HepG2 (cell line): ENCODE measurements around the gene DPP8. TPM values are rescaled to one million over a fixed set of nuclear protein-coding genes. Genes with fewer than 3 reads are reported as not detected.

Experiments used
- GATAD2A ChIP-seq: IDR thresholded peaks from 2 replicates; pipeline ENCODE4 v1.6.1; 2016
- GTF2F1 ChIP-seq: fragments of 150-350 bp; IDR thresholded peaks from 2 replicates; pipeline ENCODE4 v1.6.1; 2014; ENCODE audit warnings: low read length
- ISL2 ChIP-seq: sonication (generic); formaldehyde crosslinking; IDR thresholded peaks from 2 replicates; pipeline ENCODE4 v1.5.0; 2020; ENCODE audit warnings: missing genetic modification reagents
- MAFK ChIP-seq, 2 experiments: IDR thresholded peaks in 1 of 2; conservative IDR thresholded peaks in 1 of 2; 2 replicates each; pipeline ENCODE4 v1.6.1; 2011; ENCODE audit warnings: improper control_type of control experiment in 2 of 2, low read length in 2 of 2
- PHF8 ChIP-seq: sonication (generic); formaldehyde crosslinking; IDR thresholded peaks from 2 replicates; pipeline ENCODE4 v1.5.0; 2020; ENCODE audit warnings: missing genetic modification reagents
- SALL2 ChIP-seq: sonication (generic); formaldehyde crosslinking; IDR thresholded peaks from 2 replicates; pipeline ENCODE4 v1.8.1; 2023; ENCODE audit warnings: mild to moderate bottlenecking, missing genetic modification reagents, inconsistent platforms
- SETDB1 ChIP-seq: sonication (generic); formaldehyde crosslinking; IDR thresholded peaks from 2 replicates; pipeline ENCODE4 v1.5.1; 2020; ENCODE audit warnings: missing genetic modification reagents, mild to moderate bottlenecking, borderline replicate concordance
- SKI ChIP-seq: fragments of 450-650 bp; IDR thresholded peaks from one replicate; pipeline ENCODE4 v1.6.1; 2018; ENCODE audit warnings: mild to moderate bottlenecking; ENCODE audit not compliant: partially characterized antibody
- SOX5 ChIP-seq: IDR thresholded peaks from 2 replicates; pipeline ENCODE4 v1.6.1; 2016; ENCODE audit warnings: borderline replicate concordance
- TEAD3 ChIP-seq: optimal IDR thresholded peaks from 2 replicates; pipeline ENCODE3; 2016; ENCODE audit warnings: borderline replicate concordance
- ZMYM4 ChIP-seq: sonication (generic); formaldehyde crosslinking; IDR thresholded peaks from 2 replicates; pipeline ENCODE4 v1.8.1; 2023; ENCODE audit warnings: mild to moderate bottlenecking, missing genetic modification reagents
- ZNF501 ChIP-seq: sonication (generic); formaldehyde crosslinking; IDR thresholded peaks from 2 replicates; pipeline ENCODE4 v1.5.1; 2020; ENCODE audit warnings: mild to moderate bottlenecking, moderate library complexity, missing genetic modification reagents
- polyA plus RNA-seq, 8 experiments: library from polyadenylated mRNA; depleted of rRNA in 3 of 8; stranded (reverse) in 7 of 8; unstranded in 1 of 8; fragments of >200 nt; fragmentation: Illumina TruSeq in 4 of 8; extraction: Trizol in 4 of 8; gene quantifications; 2 replicates each; pipeline versions ENCODE4 v1.2.1 to v1.2.3, GENCODE V29; 2011 to 2016; ENCODE audit warnings: low read depth in 4 of 8, missing spikeins in 1 of 8, mixed read lengths in 1 of 8; ENCODE audit not compliant: insufficient read depth in 1 of 8
- total RNA-seq, 5 experiments: library from RNA; depleted of rRNA; stranded (reverse); fragments of >200 nt; fragmentation: Illumina TruSeq; extraction: Trizol; gene quantifications; 2 replicates each; pipeline ENCODE4 v1.2.3, GENCODE V29; 2016; ENCODE audit warnings: low read depth in 1 of 5
- TF ChIP-seq, protein P1 (sequence below): IDR thresholded peaks from 2 replicates; pipeline ENCODE4 v1.6.1; 2012; ENCODE audit warnings: low read depth, low read length, improper control_type of control experiment
- TF ChIP-seq, protein P2 (sequence below): sonication (generic); formaldehyde crosslinking; IDR thresholded peaks from 2 replicates; pipeline ENCODE4 v1.5.1; 2020; ENCODE audit warnings: mild to moderate bottlenecking, moderate library complexity, missing genetic modification reagents
- TF ChIP-seq, protein P3 (sequence below): sonication (generic); formaldehyde crosslinking; IDR thresholded peaks from 2 replicates; pipeline ENCODE4 v1.4.0; 2020; ENCODE audit warnings: mild to moderate bottlenecking, missing genetic modification reagents
- TF ChIP-seq, protein P4 (sequence below): sonication (generic); formaldehyde crosslinking; IDR thresholded peaks from 2 replicates; pipeline ENCODE4 v1.8.0; 2022; ENCODE audit warnings: mild to moderate bottlenecking, missing genetic modification reagents

DPP8 gene
- total and polyA plus RNA-seq, 2 of the 13 experiments (the other 11 are each of a cell fraction or from before 2014, with no cell fraction given), result 18.0 to 26.3 TPM

DNA sequence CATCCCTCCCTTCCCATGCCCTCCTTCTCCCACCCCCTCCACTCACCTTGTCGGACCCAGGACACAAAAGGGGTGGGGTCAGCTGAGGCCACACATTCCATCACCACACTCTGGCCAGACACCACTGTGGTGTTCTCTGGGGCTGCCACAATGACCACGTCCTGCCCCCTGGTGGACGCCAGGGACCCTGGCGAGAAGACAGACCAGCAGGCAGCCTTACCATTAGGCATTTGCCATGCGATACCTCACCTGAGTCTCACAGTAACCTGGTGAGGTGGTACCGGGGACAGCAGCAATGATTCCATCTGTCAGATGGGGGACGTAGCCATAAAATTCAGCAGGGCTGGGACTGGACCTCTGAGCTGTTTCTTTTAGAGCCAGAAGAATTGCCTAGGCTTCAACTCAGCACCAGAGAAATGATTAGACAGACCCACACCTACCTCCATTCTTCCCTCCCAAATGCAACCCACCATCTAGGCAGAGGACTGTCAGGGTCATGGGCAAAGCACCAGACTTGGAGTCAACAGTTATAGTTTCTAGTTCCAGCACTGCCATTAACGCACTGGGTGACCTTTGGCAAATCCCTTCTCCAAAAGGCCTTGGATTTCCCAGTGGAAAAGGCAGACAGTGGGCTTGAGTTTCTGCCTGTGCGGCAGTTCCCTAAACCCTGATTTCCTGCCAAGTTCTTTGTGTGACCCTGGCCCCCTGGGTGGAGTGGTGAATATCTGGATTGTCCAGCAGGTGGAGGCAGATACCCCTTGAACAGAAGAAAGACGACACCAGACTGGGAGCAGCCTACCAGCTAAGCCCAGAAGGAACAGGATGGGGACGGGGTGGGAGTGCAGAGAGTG lies 116.5 kb downstream of the DPP8 start (continued):
- TF ChIP-seq, protein P1, sequence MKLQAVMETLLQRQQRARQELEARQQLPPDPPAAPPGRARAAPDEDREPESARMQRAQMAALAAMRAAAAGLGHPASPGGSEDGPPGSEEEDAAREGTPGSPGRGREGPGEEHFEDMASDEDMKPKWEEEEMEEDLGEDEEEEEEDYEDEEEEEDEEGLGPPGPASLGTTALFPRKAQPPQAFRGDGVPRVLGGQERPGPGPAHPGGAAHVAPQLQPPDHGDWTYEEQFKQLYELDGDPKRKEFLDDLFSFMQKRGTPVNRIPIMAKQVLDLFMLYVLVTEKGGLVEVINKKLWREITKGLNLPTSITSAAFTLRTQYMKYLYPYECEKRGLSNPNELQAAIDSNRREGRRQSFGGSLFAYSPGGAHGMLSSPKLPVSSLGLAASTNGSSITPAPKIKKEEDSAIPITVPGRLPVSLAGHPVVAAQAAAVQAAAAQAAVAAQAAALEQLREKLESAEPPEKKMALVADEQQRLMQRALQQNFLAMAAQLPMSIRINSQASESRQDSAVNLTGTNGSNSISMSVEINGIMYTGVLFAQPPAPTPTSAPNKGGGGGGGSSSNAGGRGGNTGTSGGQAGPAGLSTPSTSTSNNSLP, result 0 out of 2 replicates have a peak, but pooled peaks have one; percentile 30
- TF ChIP-seq, protein P2, sequence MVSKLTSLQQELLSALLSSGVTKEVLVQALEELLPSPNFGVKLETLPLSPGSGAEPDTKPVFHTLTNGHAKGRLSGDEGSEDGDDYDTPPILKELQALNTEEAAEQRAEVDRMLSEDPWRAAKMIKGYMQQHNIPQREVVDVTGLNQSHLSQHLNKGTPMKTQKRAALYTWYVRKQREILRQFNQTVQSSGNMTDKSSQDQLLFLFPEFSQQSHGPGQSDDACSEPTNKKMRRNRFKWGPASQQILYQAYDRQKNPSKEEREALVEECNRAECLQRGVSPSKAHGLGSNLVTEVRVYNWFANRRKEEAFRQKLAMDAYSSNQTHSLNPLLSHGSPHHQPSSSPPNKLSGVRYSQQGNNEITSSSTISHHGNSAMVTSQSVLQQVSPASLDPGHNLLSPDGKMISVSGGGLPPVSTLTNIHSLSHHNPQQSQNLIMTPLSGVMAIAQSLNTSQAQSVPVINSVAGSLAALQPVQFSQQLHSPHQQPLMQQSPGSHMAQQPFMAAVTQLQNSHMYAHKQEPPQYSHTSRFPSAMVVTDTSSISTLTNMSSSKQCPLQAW (CRISPR knock-in tag), result peak; percentile 37; the same call in 1 of the 2 replicates
- TF ChIP-seq GATAD2A (CRISPR knock-in tag) (no peak), TEAD3 (peak; percentile 56), ZNF501 (peak; percentile 56; the same call in 1 of the 2 replicates), MAFK (conservative IDR thresholded peaks at IDR 0.05 in 1 of 2, IDR thresholded peaks at IDR 0.05 in 1 of 2; ENCODE audit: low read length in 2 of 2) (0 out of 4 replicates have a peak, but pooled peaks of 1 of the 2 experiments have one; percentile 13), PHF8 (CRISPR knock-in tag) (0 out of 2 replicates have a peak, but pooled peaks have one; percentile 21), ZMYM4 (CRISPR knock-in tag) (0 out of 2 replicates have a peak, but pooled peaks have one; percentile 19), SALL2 (CRISPR knock-in tag) (peak; percentile 47; the same call in 1 of the 2 replicates), SETDB1 (CRISPR knock-in tag) (no peak), ISL2 (CRISPR knock-in tag) (no peak), SKI (peak; percentile 18), SOX5 (no peak), GTF2F1 (no peak)
- TF ChIP-seq, protein P3, sequence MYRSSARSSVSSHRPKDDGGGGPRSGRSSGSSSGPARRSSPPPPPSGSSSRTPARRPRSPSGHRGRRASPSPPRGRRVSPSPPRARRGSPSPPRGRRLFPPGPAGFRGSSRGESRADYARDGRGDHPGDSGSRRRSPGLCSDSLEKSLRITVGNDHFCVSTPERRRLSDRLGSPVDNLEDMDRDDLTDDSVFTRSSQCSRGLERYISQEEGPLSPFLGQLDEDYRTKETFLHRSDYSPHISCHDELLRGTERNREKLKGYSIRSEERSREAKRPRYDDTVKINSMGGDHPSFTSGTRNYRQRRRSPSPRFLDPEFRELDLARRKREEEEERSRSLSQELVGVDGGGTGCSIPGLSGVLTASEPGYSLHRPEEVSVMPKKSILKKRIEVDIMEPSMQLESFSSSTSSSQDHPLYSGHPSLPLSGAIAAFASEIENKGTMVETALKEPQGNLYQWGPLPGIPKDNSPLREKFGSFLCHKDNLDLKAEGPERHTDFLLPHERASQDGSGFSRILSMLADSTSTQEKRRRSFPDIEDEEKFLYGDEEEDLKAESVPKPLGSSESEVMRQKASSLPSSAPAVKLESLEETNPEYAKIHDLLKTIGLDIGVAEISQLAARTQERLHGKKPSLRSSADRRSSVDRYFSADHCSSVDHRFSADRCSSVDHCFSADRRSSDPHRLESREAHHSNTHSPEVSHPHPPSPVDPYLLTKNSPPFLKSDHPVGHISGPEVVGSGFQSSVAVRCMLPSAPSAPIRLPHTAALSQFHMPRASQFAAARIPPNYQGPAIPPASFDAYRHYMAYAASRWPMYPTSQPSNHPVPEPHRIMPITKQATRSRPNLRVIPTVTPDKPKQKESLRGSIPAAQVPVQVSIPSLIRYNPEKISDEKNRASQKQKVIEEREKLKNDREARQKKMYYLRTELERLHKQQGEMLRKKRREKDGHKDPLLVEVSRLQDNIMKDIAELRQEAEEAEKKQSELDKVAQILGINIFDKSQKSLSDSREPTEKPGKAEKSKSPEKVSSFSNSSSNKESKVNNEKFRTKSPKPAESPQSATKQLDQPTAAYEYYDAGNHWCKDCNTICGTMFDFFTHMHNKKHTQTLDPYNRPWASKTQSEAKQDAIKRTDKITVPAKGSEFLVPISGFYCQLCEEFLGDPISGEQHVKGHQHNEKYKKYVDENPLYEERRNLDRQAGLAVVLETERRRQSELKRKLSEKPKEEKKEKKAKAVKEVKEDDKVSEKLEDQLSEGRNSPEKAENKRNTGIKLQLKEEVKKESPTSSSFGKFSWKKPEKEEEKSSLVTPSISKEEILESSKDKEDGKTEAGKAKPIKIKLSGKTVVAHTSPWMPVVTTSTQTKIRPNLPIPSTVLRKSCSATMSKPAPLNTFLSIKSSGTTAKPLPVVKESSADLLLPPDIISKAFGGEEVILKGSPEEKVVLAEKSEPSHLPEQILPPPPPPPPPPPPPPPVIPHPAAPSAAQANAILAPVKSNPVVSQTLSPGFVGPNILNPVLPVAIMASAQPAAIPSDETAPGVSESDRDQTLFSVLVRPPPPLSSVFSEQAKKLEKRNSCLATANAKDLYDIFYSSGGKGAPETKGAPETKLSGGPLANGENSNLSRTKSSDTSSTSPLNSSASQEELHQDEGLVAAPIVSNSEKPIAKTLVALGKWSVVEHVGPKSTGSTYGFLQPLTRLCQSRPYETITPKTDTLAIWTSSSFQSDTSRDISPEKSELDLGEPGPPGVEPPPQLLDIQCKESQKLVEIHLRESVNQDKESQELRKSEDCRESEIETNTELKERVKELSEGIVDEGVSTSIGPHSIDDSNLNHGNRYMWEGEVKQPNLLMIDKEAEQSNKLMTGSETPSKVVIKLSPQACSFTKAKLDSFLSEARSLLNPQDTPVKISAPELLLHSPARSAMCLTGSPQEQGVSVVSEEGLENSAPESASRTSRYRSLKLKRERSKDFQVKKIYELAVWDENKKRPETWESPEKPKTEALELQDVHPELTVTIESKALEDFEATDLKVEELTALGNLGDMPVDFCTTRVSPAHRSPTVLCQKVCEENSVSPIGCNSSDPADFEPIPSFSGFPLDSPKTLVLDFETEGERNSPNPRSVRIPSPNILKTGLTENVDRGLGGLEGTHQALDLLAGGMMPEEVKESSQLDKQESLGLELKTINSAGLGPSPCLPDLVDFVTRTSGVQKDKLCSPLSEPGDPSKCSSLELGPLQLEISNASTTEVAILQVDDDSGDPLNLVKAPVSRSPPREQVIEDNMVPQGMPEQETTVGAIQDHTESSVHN, result peak; percentile 38; the same call in 1 of the 2 replicates
- TF ChIP-seq, protein P4, sequence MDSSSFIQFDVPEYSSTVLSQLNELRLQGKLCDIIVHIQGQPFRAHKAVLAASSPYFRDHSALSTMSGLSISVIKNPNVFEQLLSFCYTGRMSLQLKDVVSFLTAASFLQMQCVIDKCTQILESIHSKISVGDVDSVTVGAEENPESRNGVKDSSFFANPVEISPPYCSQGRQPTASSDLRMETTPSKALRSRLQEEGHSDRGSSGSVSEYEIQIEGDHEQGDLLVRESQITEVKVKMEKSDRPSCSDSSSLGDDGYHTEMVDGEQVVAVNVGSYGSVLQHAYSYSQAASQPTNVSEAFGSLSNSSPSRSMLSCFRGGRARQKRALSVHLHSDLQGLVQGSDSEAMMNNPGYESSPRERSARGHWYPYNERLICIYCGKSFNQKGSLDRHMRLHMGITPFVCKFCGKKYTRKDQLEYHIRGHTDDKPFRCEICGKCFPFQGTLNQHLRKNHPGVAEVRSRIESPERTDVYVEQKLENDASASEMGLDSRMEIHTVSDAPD (CRISPR knock-in tag), result peak; percentile 47; the same call in 1 of the 2 replicates
